ENCODE results near the gene AUTS2. TPM values are rescaled to one million over a fixed set of nuclear protein-coding genes. Genes with fewer than 3 reads are reported as not detected.

The AUTS2 gene
- total RNA-seq, 1 experiment from 2014 or later, result 256 TPM

DNA sequence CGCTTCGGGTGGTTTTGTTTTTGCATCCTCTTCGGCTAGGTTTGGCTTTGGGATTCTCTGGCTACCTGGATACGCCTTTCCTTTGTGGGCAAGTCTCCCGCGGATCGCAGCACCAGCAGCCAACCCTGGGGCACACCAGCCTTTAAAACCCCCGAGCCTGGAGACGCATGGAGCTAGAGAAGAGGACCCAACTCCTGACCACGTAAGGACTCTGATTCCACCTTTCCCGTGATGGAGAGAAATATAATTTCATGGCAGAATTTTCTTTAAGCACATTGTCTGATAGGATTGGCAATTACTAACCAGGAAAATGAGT lies 998.3 kb downstream of the AUTS2 start:
- peaks cover 8% of the 10 kb centered on the region in 2 experiments for H3K9me3 Mint-ChIP-seq
- Histone ChIP-seq H3K27me3 (ENCODE audit: insufficient read depth, low read length) (peaks cover 25% of the 10 kb centered on the region; the same call in 1 of the 2 replicates), H2BK12ac (ENCODE audit: insufficient read length, low read depth, low read length) (no peak overlapping the region), H3K27ac (ENCODE audit: insufficient read length, low read depth, low read length) (no peak overlapping the region), H3K9ac (ENCODE audit: extremely low read depth, insufficient read length, low read length) (no peak overlapping the region), H4K5ac (ENCODE audit: insufficient read length, low read depth, low read length) (no peak overlapping the region), H2BK15ac (ENCODE audit: low read depth, low read length) (no peak overlapping the region), H3K56ac (ENCODE audit: insufficient read length, low read depth, low read length) (no peak overlapping the region), H3K79me1 (ENCODE audit: insufficient read depth, low read depth, low read length, poor library complexity, severe bottlenecking) (no peaks in the 10 kb centered on the region), H4K20me1 (ENCODE audit: control insufficient read depth, insufficient read depth, insufficient read length) (peaks cover 3% of the 10 kb centered on the region), H2BK20ac (ENCODE audit: low read depth, low read length, poor library complexity, severe bottlenecking) (no peak overlapping the region), H3T11ph (ENCODE audit: low read length) (no peak overlapping the region), H3K4me2 (ENCODE audit: insufficient read depth, insufficient read length, low read length) (peak overlapping the region; percentile 92), H4K8ac (replicated peaks; ENCODE audit: insufficient read length, low read depth, low read length) (no peak overlapping the region), H3K14ac (ENCODE audit: insufficient read depth, low read length) (no peak overlapping the region), H2AFZ (ENCODE audit: low read length) (no peak overlapping the region), H3K18ac (ENCODE audit: insufficient read length, low read depth, low read length) (no peak overlapping the region), H3K23ac (ENCODE audit: insufficient read length, low read depth, low read length) (no peak overlapping the region), H2BK5ac (ENCODE audit: insufficient read length, low read length) (no peak overlapping the region), H2BK120ac (ENCODE audit: low read depth, low read length, poor library complexity, severe bottlenecking) (no peak overlapping the region), H3K9me3 (ENCODE audit: control insufficient read depth, low read depth, low read length) (no peaks in the 10 kb centered on the region), H3K4me1 (ENCODE audit: insufficient read depth, low read length) (no peaks in the 10 kb centered on the region; the same call in 1 of the 2 replicates), H4K91ac (ENCODE audit: insufficient read length, low read depth, low read length) (no peak overlapping the region), H3K4ac (ENCODE audit: low read depth, low read length) (no peak overlapping the region), H2AK5ac (ENCODE audit: insufficient read length, low read length) (no peak overlapping the region), H3K79me2 (ENCODE audit: insufficient read depth, low read length) (no peaks in the 10 kb centered on the region), H3K23me2 (ENCODE audit: insufficient read length, low read depth, low read length, poor library complexity, severe bottlenecking) (peaks cover 5% of the 10 kb centered on the region)
- H3K4me1 Mint-ChIP-seq, result peaks cover 35 to 48% of the 10 kb centered on the region in 2 experiments
- no peak overlapping the region for H3K27ac Mint-ChIP-seq
- DNase-seq, result no peak
- H3K36me3 Mint-ChIP-seq (ENCODE audit: insufficient read depth in 1 of 3, low read depth in 3 of 3), result peaks cover 6 to 12% (median 7%) of the 10 kb centered on the region in 3 experiments; a peak in 6 of 7 replicates
- TF ChIP-seq, protein P1, sequence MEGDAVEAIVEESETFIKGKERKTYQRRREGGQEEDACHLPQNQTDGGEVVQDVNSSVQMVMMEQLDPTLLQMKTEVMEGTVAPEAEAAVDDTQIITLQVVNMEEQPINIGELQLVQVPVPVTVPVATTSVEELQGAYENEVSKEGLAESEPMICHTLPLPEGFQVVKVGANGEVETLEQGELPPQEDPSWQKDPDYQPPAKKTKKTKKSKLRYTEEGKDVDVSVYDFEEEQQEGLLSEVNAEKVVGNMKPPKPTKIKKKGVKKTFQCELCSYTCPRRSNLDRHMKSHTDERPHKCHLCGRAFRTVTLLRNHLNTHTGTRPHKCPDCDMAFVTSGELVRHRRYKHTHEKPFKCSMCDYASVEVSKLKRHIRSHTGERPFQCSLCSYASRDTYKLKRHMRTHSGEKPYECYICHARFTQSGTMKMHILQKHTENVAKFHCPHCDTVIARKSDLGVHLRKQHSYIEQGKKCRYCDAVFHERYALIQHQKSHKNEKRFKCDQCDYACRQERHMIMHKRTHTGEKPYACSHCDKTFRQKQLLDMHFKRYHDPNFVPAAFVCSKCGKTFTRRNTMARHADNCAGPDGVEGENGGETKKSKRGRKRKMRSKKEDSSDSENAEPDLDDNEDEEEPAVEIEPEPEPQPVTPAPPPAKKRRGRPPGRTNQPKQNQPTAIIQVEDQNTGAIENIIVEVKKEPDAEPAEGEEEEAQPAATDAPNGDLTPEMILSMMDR (conservative IDR thresholded peaks at IDR 0.05), result no peak
- H3K4me3 Mint-ChIP-seq, result peak overlapping the region; percentile 68 to 84
- WGBS (ENCODE audit: extremely low coverage, insufficient read length, low lambda C conversion rate), result no CpG with 5 or more reads among the region's 11 CpGs
- peaks cover 85% of the 10 kb centered on the region for H3K27me3 Mint-ChIP-seq (ENCODE audit: low read depth)

Data from H9 (cell line).